Hepatocyte (in vitro differentiated cells): Measurements from ENCODE around the gene LRRC36.

Experiments
- EZH2 ChIP-seq: fragments of 200-600 bp; sonication (generic); IDR thresholded peaks from 2 replicates; pipeline ENCODE4 v1.6.1; 2016; ENCODE audit warnings: antibody characterized with exemption, mild to moderate bottlenecking, borderline replicate concordance
- EZH2phosphoT487 ChIP-seq: fragments of 200-600 bp; sonication (generic); IDR thresholded peaks from one replicate; pipeline ENCODE4 v1.6.1; 2018; ENCODE audit warnings: antibody characterized with exemption, mild to moderate bottlenecking, low read depth, moderate library complexity; ENCODE audit not compliant: unreplicated experiment, severe bottlenecking
- TF ChIP-seq, protein P1 (sequence below): fragments of 200-600 bp; sonication (generic); IDR thresholded peaks from 2 replicates; pipeline ENCODE4 v1.5.1; 2016; ENCODE audit warnings: antibody characterized with exemption, mild to moderate bottlenecking; ENCODE audit not compliant: poor library complexity

DNA sequence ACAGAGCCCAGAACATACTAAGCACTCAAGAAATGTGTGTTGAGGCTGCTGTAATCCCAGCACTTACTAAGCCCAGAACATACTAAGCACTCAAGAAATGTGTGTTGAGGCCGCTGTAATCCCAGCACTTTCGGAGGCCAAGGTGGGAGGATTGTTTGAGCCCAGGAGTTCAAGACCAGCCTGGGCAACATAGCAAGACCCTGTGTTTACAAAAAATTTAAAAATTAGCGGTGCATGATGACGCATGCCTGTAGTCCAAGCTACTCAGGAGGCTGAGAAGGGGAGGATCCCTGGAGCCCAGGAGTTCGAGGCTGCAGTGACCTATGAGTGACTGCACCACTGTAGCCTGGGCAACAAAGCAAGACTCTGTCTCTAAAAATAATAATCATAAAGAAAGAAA, 96.4 kb downstream of the LRRC36 start:
- TF ChIP-seq, protein P1, sequence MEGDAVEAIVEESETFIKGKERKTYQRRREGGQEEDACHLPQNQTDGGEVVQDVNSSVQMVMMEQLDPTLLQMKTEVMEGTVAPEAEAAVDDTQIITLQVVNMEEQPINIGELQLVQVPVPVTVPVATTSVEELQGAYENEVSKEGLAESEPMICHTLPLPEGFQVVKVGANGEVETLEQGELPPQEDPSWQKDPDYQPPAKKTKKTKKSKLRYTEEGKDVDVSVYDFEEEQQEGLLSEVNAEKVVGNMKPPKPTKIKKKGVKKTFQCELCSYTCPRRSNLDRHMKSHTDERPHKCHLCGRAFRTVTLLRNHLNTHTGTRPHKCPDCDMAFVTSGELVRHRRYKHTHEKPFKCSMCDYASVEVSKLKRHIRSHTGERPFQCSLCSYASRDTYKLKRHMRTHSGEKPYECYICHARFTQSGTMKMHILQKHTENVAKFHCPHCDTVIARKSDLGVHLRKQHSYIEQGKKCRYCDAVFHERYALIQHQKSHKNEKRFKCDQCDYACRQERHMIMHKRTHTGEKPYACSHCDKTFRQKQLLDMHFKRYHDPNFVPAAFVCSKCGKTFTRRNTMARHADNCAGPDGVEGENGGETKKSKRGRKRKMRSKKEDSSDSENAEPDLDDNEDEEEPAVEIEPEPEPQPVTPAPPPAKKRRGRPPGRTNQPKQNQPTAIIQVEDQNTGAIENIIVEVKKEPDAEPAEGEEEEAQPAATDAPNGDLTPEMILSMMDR, result no peak
- TF ChIP-seq EZH2 (no peak), EZH2phosphoT487 (no peak)
